ENCODE data around the gene SCUBE2. TPM values are rescaled to one million over a fixed set of nuclear protein-coding genes. Genes with fewer than 3 reads are reported as not detected.

Gene SCUBE2
- total and polyA plus RNA-seq, 7 donors = 1.2 to 4.3 (median 1.7) TPM

GRCh38 chr11:9112075-9112474 lies 20.7 kb upstream of the SCUBE2 start:
- no peak overlapping the region for H3K27ac ChIP-seq
- no peaks in the 10 kb centered on the region for H3K27me3 ChIP-seq (ENCODE audit: insufficient read depth in 3 of 3, low read length in 2 of 3)
- TF ChIP-seq CTCF (IDR thresholded peaks at IDR 0.05) = no peak
- H3K9me3 ChIP-seq = peaks cover 7% of the 10 kb centered on the region
- H3K4me1 ChIP-seq = no peaks in the 10 kb centered on the region
- ATAC-seq (no peak), DNase-seq (no peak)
- 96 to 100% (median 99%) methylated on average over 2 of the region's 2 CpGs for WGBS, 3 donors
- no peak overlapping the region for H3K4me3 ChIP-seq
- intact Hi-C loops (cut with DNase I) = no loop called here
- H3K36me3 ChIP-seq (ENCODE audit: insufficient read depth in 1 of 2, low read depth in 1 of 2) = no peaks in the 10 kb centered on the region

GRCh38 chr11:9109858-9110731 lies 18.7 kb upstream of the SCUBE2 start:
- Histone ChIP-seq H3K36me3 (ENCODE audit: insufficient read depth in 1 of 2, low read depth in 1 of 2) (no peaks in the 10 kb centered on the region), H3K27ac (no peak overlapping the region), H3K4me3 (no peak overlapping the region), H3K4me1 (no peaks in the 10 kb centered on the region), H3K27me3 (ENCODE audit: insufficient read depth in 3 of 3, low read length in 2 of 3) (no peaks in the 10 kb centered on the region), H3K9me3 (peaks cover 7% of the 10 kb centered on the region)
- 95 to 96% (median 96%) methylated on average over 3 of the region's 3 CpGs for WGBS, 3 donors
- DNase-seq (no peak), ATAC-seq (no peak)
- intact Hi-C loops (cut with DNase I) = no loop called here
- no peak for TF ChIP-seq CTCF (IDR thresholded peaks at IDR 0.05)

- intact Hi-C loops (cut with DNase I) = no loop called here
- Histone ChIP-seq H3K27ac (no peak overlapping the region), H3K36me3 (ENCODE audit: insufficient read depth in 1 of 2, low read depth in 1 of 2) (no peaks in the 10 kb centered on the region), H3K27me3 (ENCODE audit: insufficient read depth in 3 of 3, low read length in 2 of 3) (no peaks in the 10 kb centered on the region), H3K9me3 (no peaks in the 10 kb centered on the region), H3K4me3 (no peak overlapping the region), H3K4me1 (no peaks in the 10 kb centered on the region)
- ATAC-seq = no peak
- no peak for TF ChIP-seq CTCF (IDR thresholded peaks at IDR 0.05)
- WGBS, 3 donors = 94% methylated on average over 7 of the region's 7 CpGs
- DNase-seq = no peak
These were observed 13.2 kb upstream of the SCUBE2 start for GRCh38 chr11:9104580-9104979.

- ATAC-seq (no peak), DNase-seq (no peak)
- H3K9me3 ChIP-seq = no peaks in the 10 kb centered on the region
- no peak for TF ChIP-seq CTCF (IDR thresholded peaks at IDR 0.05)
- H3K36me3 ChIP-seq (ENCODE audit: insufficient read depth in 1 of 2, low read depth in 1 of 2) = no peaks in the 10 kb centered on the region
- H3K27me3 ChIP-seq (ENCODE audit: insufficient read depth in 3 of 3, low read length in 2 of 3) = no peaks in the 10 kb centered on the region
- WGBS, 3 donors = 90 to 93% (median 91%) methylated on average over 7 of the region's 7 CpGs
- intact Hi-C loops (cut with DNase I) = no loop called here
- no peak overlapping the region for H3K27ac ChIP-seq
- H3K4me3 ChIP-seq = no peak overlapping the region
- H3K4me1 ChIP-seq = no peaks in the 10 kb centered on the region
These were observed 12.3 kb upstream of the SCUBE2 start for GRCh38 chr11:9103542-9104276.
